GM19468 (cell line): Measurements from ENCODE around the gene USF1.
"Not testable (repeated sequence)": the region's sequence is repeated elsewhere in the genome, so short reads cannot be mapped to it uniquely, and the experiment has no call there.

Source experiments
- ATAC-seq: cut with Tn5 transposase; IDR thresholded peaks from one replicate; pipeline ENCODE4 v1.9.1; 2021; ENCODE audit warnings: mild to moderate bottlenecking, moderate library complexity, moderate number of reproducible peaks; ENCODE audit not compliant: unreplicated experiment; ENCODE audit errors: extremely low read depth

USF1 gene

DNA sequence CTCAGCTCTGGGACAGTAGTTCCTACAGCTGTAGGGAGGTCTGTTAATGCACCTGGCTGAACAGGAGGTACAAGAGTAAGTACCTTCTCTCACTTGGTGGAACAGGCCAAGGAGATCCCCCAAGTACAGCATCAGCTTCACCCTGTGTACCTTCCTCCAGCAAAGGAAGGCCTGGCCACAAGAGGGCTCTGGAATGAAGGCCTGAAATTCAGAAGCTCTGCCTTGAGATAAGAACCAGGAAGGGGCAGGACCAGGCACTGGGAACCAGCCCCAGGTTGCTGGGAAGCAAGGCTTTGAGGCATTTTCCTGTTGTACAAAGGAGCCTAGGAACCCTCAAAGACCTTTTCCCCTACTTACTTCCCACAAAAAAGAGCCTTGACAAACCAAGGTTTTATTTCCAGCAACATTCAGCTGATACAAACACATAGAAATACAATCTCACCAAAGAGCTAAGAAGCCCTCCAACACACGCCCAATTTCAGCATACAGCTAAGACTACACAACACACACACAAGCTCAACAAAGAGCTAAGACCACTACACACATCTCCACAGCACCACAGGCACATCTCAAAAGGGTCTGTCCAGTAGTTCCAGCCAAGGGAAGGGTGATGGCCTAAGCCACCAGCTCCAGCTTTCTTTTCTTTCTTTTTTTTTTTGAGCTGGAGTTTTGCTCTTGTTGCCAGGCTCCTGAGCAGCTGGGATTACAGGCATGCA is 48.3 kb downstream of the USF1 start:
- no peak for ATAC-seq

DNA sequence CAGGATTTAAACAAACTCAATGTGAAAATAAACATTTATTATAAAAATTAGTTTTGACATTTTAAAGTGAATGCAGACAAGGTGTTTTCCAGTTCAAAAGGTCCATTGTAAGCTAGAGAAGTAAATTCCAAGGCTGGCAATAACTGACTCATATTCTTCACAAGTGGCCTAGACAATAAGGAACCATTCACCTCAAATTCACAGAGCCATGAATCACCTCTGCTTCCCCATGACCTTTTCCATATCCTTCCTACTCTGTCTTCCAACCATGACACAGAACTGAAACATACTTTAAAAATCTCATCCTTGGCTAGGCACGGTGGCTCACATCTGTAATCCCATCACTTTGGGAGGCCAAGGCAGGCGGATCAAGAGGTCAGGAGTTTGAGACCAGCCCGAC is 49.6 kb downstream of the USF1 start:
- no peak for ATAC-seq

DNA sequence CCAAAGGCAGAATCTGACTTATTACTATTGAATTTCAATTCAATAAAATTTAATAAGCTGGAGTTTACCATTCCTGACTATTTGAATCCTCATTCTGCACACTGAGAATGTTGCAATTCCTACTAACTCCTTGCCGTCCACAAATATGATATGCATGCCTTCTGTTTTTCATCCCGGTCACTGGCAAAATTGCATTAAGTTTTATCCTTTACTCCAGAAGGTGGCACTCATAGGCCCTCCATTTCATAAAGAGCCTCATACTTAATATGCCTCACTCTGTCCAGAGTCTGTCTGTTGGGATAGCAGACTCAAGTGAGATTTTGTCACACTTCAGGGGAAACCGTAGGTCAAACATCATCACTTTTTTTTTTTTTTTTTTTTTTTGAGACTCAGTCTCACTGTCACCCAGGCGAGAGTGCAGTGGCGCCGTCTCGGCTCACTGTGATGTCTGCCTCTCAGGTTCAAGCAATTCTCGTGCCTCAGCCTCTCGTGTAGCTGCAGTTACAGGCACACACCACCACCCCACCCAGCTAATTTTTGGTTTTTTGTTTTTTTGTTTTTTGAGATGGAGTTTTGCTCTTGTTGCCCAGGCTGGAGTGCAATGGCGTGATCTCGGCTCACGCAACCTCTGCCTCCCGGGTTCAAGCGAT is 52.1 kb downstream of the USF1 start:
- no peak for ATAC-seq

DNA sequence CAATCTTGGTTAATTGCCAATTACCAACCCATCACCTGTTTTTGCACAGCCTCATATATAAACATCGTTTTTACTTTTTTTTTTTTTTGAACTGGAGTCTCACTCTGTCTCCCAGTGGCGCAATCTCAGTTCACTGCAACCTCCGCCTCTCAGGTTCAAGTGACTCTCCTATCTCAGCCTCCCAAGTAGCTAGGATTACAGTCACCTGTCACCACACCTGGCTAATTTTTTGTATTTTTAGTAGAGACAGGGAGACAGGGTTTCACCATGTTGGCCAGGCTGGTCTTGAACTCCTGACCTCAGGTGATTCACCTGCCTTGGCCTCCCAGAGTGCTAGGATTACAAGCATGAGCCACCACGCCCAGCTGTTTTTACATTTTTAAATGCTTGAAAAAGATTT is 53.7 kb downstream of the USF1 start:
- not testable (repeated sequence) for ATAC-seq
